Astrocyte (in vitro differentiated cells and primary cell): ENCODE data around the gene PTPRN2. TPM values are rescaled to one million over a fixed set of nuclear protein-coding genes. Genes with fewer than 3 reads are reported as not detected.

Experiments
- DNase-seq: peaks from one replicate; pipeline ENCODE4 v3.0.0-alpha.2; 2010; ENCODE audit warnings: low read depth
- FAIRE-seq: peaks from 2 replicates; lab custom pipeline; 2011; peaks lifted over from hg19 to GRCh38; lab: Jason Lieb, UNC
- H2AFZ ChIP-seq: 2 replicates; pipeline ENCODE4 v1.6.0; 2012; ENCODE audit warnings: low read depth, low read length, inconsistent platforms
- H3K27ac ChIP-seq: 2 replicates; pipeline ENCODE4 v1.5.1; 2011; ENCODE audit warnings: low read depth, low read length, inconsistent platforms
- H3K27me3 ChIP-seq: 2 replicates; pipeline ENCODE4 v1.6.0; 2011; ENCODE audit warnings: low read length, inconsistent platforms; ENCODE audit not compliant: insufficient read depth
- H3K36me3 ChIP-seq: 2 replicates; pipeline ENCODE4 v1.5.1; 2011; ENCODE audit warnings: low read length, inconsistent platforms; ENCODE audit not compliant: insufficient read depth
- H3K4me1 ChIP-seq: 2 replicates; pipeline ENCODE4 v1.5.1; 2011; ENCODE audit warnings: low read length, inconsistent platforms; ENCODE audit not compliant: insufficient read depth
- H3K4me2 ChIP-seq: 2 replicates; pipeline ENCODE4 v1.6.0; 2012; ENCODE audit warnings: low read length, inconsistent platforms
- H3K4me3 ChIP-seq: 2 replicates; pipeline ENCODE4 v1.5.1; 2011; ENCODE audit warnings: low read depth, mild to moderate bottlenecking, low read length, inconsistent platforms; ENCODE audit not compliant: insufficient read depth
- H3K79me2 ChIP-seq: 2 replicates; pipeline ENCODE4 v1.6.0; 2012; ENCODE audit warnings: mild to moderate bottlenecking, low read length, inconsistent platforms; ENCODE audit not compliant: insufficient read depth
- H3K9ac ChIP-seq: 2 replicates; pipeline ENCODE4 v1.6.0; 2012; ENCODE audit warnings: mild to moderate bottlenecking, low read length, inconsistent platforms
- H3K9me3 ChIP-seq: 2 replicates; pipeline ENCODE4 v1.5.1; 2012; ENCODE audit warnings: low read depth, mild to moderate bottlenecking, low read length, inconsistent platforms; ENCODE audit not compliant: insufficient read depth
- H4K20me1 ChIP-seq: 2 replicates; pipeline ENCODE4 v1.6.0; 2012; ENCODE audit warnings: low read length, inconsistent platforms; ENCODE audit not compliant: insufficient read depth
- H3K27ac Mint-ChIP-seq: one replicate; pipeline ENCODE4 v1.8.0; 2021; ENCODE audit warnings: mild to moderate bottlenecking, mixed read lengths; ENCODE audit not compliant: unreplicated experiment
- H3K27me3 Mint-ChIP-seq: one replicate; pipeline ENCODE4 v1.8.0; 2021; ENCODE audit warnings: low read depth, mixed read lengths; ENCODE audit not compliant: unreplicated experiment
- H3K36me3 Mint-ChIP-seq: one replicate; pipeline ENCODE4 v1.8.0; 2021; ENCODE audit warnings: low read depth, mixed read lengths; ENCODE audit not compliant: unreplicated experiment
- H3K4me1 Mint-ChIP-seq: one replicate; pipeline ENCODE4 v1.8.0; 2021; ENCODE audit warnings: low read depth, mixed read lengths; ENCODE audit not compliant: unreplicated experiment
- H3K4me3 Mint-ChIP-seq: one replicate; pipeline ENCODE4 v1.8.0; 2021; ENCODE audit warnings: mild to moderate bottlenecking, moderate library complexity, mixed read lengths; ENCODE audit not compliant: unreplicated experiment
- H3K9me3 Mint-ChIP-seq: one replicate; pipeline ENCODE4 v1.8.0; 2021; ENCODE audit warnings: mild to moderate bottlenecking, mixed read lengths; ENCODE audit not compliant: unreplicated experiment
- CTCF ChIP-seq: IDR thresholded peaks from 2 replicates; pipeline ENCODE4 v1.5.1; 2011; ENCODE audit warnings: low read depth, mild to moderate bottlenecking, inconsistent platforms, low read length, moderate library complexity; ENCODE audit not compliant: insufficient read depth
- EZH2 ChIP-seq: IDR thresholded peaks from 2 replicates; pipeline ENCODE4 v1.6.1; 2012; ENCODE audit warnings: mild to moderate bottlenecking, low read length, inconsistent platforms; ENCODE audit not compliant: insufficient read depth
- total RNA-seq: library from RNA; stranded (reverse); gene quantifications from 2 replicates; pipeline ENCODE4 v1.2.1, GENCODE V29; 2021

Gene PTPRN2
- total RNA-seq, 1 donor from 2014 or later = 0.09 TPM

GRCh38 chr7:158001621-158002320, 585.9 kb downstream of the PTPRN2 start:
- Histone ChIP-seq H3K9ac (no peak overlapping the region), H3K27ac (no peak overlapping the region), H2AFZ (no peak overlapping the region), H3K9me3 (no peaks in the 10 kb centered on the region), H4K20me1 (no peaks in the 10 kb centered on the region), H3K36me3 (no peaks in the 10 kb centered on the region), H3K4me1 (no peaks in the 10 kb centered on the region), H3K4me3 (no peak overlapping the region), H3K27me3 (no peaks in the 10 kb centered on the region), H3K79me2 (no peaks in the 10 kb centered on the region), H3K4me2 (no peak overlapping the region)
- H3K4me3 Mint-ChIP-seq = no peak overlapping the region
- no peaks in the 10 kb centered on the region for H3K27me3 Mint-ChIP-seq
- no peak for TF ChIP-seq CTCF
- no peak for TF ChIP-seq EZH2
- no peak overlapping the region for H3K27ac Mint-ChIP-seq
- DNase-seq = no peak
- no peaks in the 10 kb centered on the region for H3K4me1 Mint-ChIP-seq
- H3K36me3 Mint-ChIP-seq = no peaks in the 10 kb centered on the region
- FAIRE-seq = no peak
- H3K9me3 Mint-ChIP-seq = peaks cover 5% of the 10 kb centered on the region

GRCh38 chr7:158001003-158001402, 586.6 kb downstream of the PTPRN2 start:
- no peaks in the 10 kb centered on the region for H3K27me3 ChIP-seq
- H2AFZ ChIP-seq = no peak overlapping the region
- no peaks in the 10 kb centered on the region for H4K20me1 ChIP-seq
- no peak overlapping the region for H3K27ac Mint-ChIP-seq
- no peaks in the 10 kb centered on the region for H3K79me2 ChIP-seq
- FAIRE-seq = no peak
- H3K4me1 ChIP-seq = no peaks in the 10 kb centered on the region
- no peaks in the 10 kb centered on the region for H3K4me1 Mint-ChIP-seq
- DNase-seq = no peak
- no peak overlapping the region for H3K4me2 ChIP-seq
- H3K9me3 ChIP-seq = no peaks in the 10 kb centered on the region
- TF ChIP-seq CTCF (no peak), EZH2 (no peak)
- H3K4me3 Mint-ChIP-seq = no peak overlapping the region
- no peaks in the 10 kb centered on the region for H3K27me3 Mint-ChIP-seq
- no peak overlapping the region for H3K4me3 ChIP-seq
- peaks cover 5% of the 10 kb centered on the region for H3K9me3 Mint-ChIP-seq
- H3K36me3 Mint-ChIP-seq = no peaks in the 10 kb centered on the region
- no peaks in the 10 kb centered on the region for H3K36me3 ChIP-seq
- no peak overlapping the region for H3K9ac ChIP-seq
- no peak overlapping the region for H3K27ac ChIP-seq

GRCh38 chr7:158000160-158000559, 587.5 kb downstream of the PTPRN2 start:
- Histone ChIP-seq H3K4me1 (no peaks in the 10 kb centered on the region), H2AFZ (no peak overlapping the region), H3K27me3 (no peaks in the 10 kb centered on the region), H3K4me2 (no peak overlapping the region), H3K36me3 (no peaks in the 10 kb centered on the region), H3K9ac (no peak overlapping the region), H4K20me1 (no peaks in the 10 kb centered on the region), H3K9me3 (no peaks in the 10 kb centered on the region), H3K27ac (no peak overlapping the region), H3K4me3 (no peak overlapping the region), H3K79me2 (no peaks in the 10 kb centered on the region)
- Mint-ChIP-seq H3K4me3 (no peak overlapping the region), H3K36me3 (no peaks in the 10 kb centered on the region), H3K9me3 (peaks cover 10% of the 10 kb centered on the region), H3K27ac (no peak overlapping the region), H3K27me3 (no peaks in the 10 kb centered on the region), H3K4me1 (no peaks in the 10 kb centered on the region)
- DNase-seq = no peak
- no peak for TF ChIP-seq EZH2
- no peak for FAIRE-seq
